Measurements from ENCODE around the gene ARHGEF16.

DNA sequence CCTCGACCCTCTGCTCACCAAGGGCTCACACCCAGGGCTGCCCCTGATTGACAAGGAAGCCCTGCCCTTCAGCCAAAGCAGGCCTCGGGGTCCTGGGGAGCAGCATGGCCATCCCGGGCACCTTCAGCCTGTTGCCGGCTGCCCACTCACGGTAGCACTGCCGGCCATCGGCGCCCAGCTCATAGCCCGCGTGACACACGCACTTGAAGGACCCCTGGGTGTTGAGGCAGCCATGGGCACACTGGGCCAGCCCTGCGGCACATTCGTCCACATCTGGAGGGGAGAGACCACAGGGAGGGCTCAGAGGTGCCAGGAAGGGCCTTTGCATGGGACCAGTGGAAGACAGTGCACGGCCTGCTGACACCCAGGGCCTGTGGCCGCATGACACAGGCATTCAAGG lies 57.4 kb downstream of the ARHGEF16 start:
- TF ChIP-seq CTCF (IDR thresholded peaks at IDR 0.05), result no peak
- no peak for TF ChIP-seq POLR2A (IDR thresholded peaks at IDR 0.05)
- TF ChIP-seq EP300 (IDR thresholded peaks at IDR 0.05), result no peak
- TF ChIP-seq POLR2AphosphoS5 (IDR thresholded peaks at IDR 0.05), result no peak
